Keratinocyte (primary cell): ENCODE results near the gene ZNF423. TPM values are rescaled to one million over a fixed set of nuclear protein-coding genes. Genes with fewer than 3 reads are reported as not detected.

Experiments used
- DNase-seq: peaks from one replicate; pipeline ENCODE4 v3.0.0-alpha.2; 2011; ENCODE audit warnings: low read depth, missing footprints, low spot score
- FAIRE-seq: peaks from 2 replicates; lab custom pipeline; 2011; peaks lifted over from hg19 to GRCh38; lab: Jason Lieb, UNC
- H2AFZ ChIP-seq: 2 replicates; pipeline ENCODE4 v1.6.0; 2012; ENCODE audit warnings: low read length, control low read depth, inconsistent platforms; ENCODE audit not compliant: control insufficient read depth
- H3K27ac ChIP-seq: 2 replicates; pipeline ENCODE4 v1.5.1; 2011; ENCODE audit warnings: low read length; ENCODE audit not compliant: control insufficient read depth, insufficient read depth
- H3K27me3 ChIP-seq: 3 replicates; pipeline ENCODE4 v1.6.0; 2011; ENCODE audit warnings: low read length; ENCODE audit not compliant: control insufficient read depth, insufficient read depth; ENCODE audit errors: extremely low read depth
- H3K36me3 ChIP-seq, 2 experiments: 2 replicates in 1 of 2; 3 replicates in 1 of 2; pipeline ENCODE4 v1.5.1; 2011; ENCODE audit warnings: low read length in 2 of 2, mild to moderate bottlenecking in 1 of 2; ENCODE audit not compliant: control insufficient read depth in 2 of 2, insufficient read depth in 2 of 2; ENCODE audit errors: extremely low read depth in 1 of 2
- H3K4me1 ChIP-seq: 3 replicates; pipeline ENCODE4 v1.5.1; 2011; ENCODE audit warnings: low read length; ENCODE audit not compliant: control insufficient read depth, insufficient read depth; ENCODE audit errors: extremely low read depth
- H3K4me2 ChIP-seq: 3 replicates; pipeline ENCODE4 v1.6.0; 2011; ENCODE audit warnings: low read depth, low read length; ENCODE audit not compliant: control insufficient read depth, insufficient read depth; ENCODE audit errors: extremely low read depth
- H3K4me3 ChIP-seq, 3 experiments: fragments of 200-600 bp in 1 of 3; sonication (generic) in 1 of 3; 2 replicates in 2 of 3; 3 replicates in 1 of 3; pipeline ENCODE4 v1.5.1; 2011 to 2016; ENCODE audit warnings: low read length in 3 of 3, mild to moderate bottlenecking in 3 of 3, control low read depth in 2 of 3, inconsistent platforms in 1 of 3, low read depth in 1 of 3, mixed read lengths in 1 of 3, mixed run types in 1 of 3, moderate library complexity in 1 of 3; ENCODE audit not compliant: control insufficient read depth in 2 of 3, insufficient read depth in 2 of 3; ENCODE audit errors: extremely low read depth in 1 of 3
- H3K79me2 ChIP-seq: 2 replicates; pipeline ENCODE4 v1.6.0; 2012; ENCODE audit warnings: low read length; ENCODE audit not compliant: control insufficient read depth, insufficient read depth
- H3K9ac ChIP-seq: 3 replicates; pipeline ENCODE4 v1.6.0; 2011; ENCODE audit warnings: low read length; ENCODE audit not compliant: control insufficient read depth, insufficient read depth; ENCODE audit errors: extremely low read depth
- H3K9me1 ChIP-seq: 3 replicates; pipeline ENCODE4 v1.6.0; 2011; ENCODE audit warnings: low read length; ENCODE audit not compliant: control insufficient read depth, insufficient read depth; ENCODE audit errors: extremely low read depth
- H3K9me3 ChIP-seq: 2 replicates; pipeline ENCODE4 v1.5.1; 2012; ENCODE audit warnings: low read depth, low read length; ENCODE audit not compliant: control insufficient read depth
- H4K20me1 ChIP-seq: 3 replicates; pipeline ENCODE4 v1.6.0; 2011; ENCODE audit warnings: low read length; ENCODE audit not compliant: control insufficient read depth, insufficient read depth; ENCODE audit errors: extremely low read depth
- EZH2 ChIP-seq: IDR thresholded peaks from one replicate; pipeline ENCODE4 v1.6.1; 2012; ENCODE audit warnings: inconsistent platforms, mild to moderate bottlenecking, low read length, moderate library complexity
- dilution Hi-C: fragments of 300-500 bp; cut with MboI; formaldehyde crosslinking; loops from one replicate; pipeline ENCODE4 v1.7.0; 2020; ENCODE audit warnings: low sequenced_read_pairs; ENCODE audit not compliant: extremely low pct_ligation_motif_present
- polyA plus RNA-seq, 5 experiments: library from polyadenylated mRNA; depleted of rRNA in 3 of 5; stranded (reverse) in 3 of 5; stranded (forward) in 1 of 5; unstranded in 1 of 5; fragments of >200 nt; gene quantifications; 1 replicate in 1 of 5; 2 replicates in 3 of 5; 3 replicates in 1 of 5; pipeline versions ENCODE4 v1.2.1 to v1.2.3, GENCODE V29; 2011 to 2012; ENCODE audit warnings: missing spikeins in 2 of 5, low read depth in 1 of 5, low replicate concordance in 1 of 5
- TF ChIP-seq, protein P1 (sequence below), 3 experiments: IDR thresholded peaks in 1 of 3; conservative IDR thresholded peaks in 1 of 3; optimal IDR thresholded peaks in 1 of 3; 2 replicates in 2 of 3; 3 replicates in 1 of 3; pipeline versions ENCODE3 to v1.5.1; 2011; ENCODE audit warnings: low read length in 3 of 3, mild to moderate bottlenecking in 3 of 3, moderate library complexity in 2 of 3, control low read depth in 1 of 3, inconsistent platforms in 1 of 3; ENCODE audit not compliant: insufficient read depth in 2 of 3; ENCODE audit errors: extremely low read depth in 1 of 3

ZNF423 gene
- polyA plus RNA-seq, 1 donor (not counting 4 experiments of a cell fraction or from before 2014, with no cell fraction given) = 0.05 TPM

DNA sequence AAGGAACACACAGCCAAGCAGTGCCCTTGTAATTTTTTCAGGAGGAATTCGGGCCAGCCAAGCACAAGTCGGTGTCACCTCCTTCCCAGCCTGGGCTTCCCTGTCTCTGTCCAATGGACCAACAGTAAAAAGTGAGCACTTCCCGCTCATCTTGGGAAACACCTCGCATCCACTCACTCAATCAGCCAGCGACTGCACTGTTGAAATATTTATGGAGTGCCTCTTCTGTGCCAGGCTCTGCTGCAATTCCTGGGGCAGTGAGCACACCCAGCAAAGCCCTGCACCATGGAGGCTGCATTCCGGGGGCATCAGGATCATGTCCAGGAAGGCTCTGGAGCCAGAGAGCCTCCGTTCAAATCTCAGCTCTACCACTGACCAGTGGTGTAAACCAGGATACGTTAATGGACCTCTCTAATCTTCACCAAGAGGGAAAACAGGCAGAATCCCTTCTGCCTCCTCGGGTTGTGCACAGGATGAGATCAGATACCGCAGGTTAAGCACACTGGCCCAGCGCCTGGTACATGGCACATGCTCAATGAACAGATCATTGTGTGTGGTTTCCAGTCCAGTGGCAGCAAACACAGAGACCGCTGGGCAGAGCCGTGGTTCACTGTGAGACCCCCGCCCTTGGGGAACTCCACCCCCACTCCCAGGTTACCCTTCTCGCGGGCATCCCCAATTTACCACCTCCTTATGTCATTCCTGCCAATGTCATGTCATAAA lies 194.3 kb downstream of the ZNF423 start:
- H3K4me2 ChIP-seq = no peak overlapping the region
- FAIRE-seq = no peak
- no peaks in the 10 kb centered on the region for H3K79me2 ChIP-seq
- no peak overlapping the region for H3K4me3 ChIP-seq
- peaks cover 3% of the 10 kb centered on the region for H3K27me3 ChIP-seq
- no peaks in the 10 kb centered on the region for H3K9me3 ChIP-seq
- dilution Hi-C loops = no loop called here
- H3K36me3 ChIP-seq = no peaks in the 10 kb centered on the region
- TF ChIP-seq EZH2 = no peak
- TF ChIP-seq, protein P1, sequence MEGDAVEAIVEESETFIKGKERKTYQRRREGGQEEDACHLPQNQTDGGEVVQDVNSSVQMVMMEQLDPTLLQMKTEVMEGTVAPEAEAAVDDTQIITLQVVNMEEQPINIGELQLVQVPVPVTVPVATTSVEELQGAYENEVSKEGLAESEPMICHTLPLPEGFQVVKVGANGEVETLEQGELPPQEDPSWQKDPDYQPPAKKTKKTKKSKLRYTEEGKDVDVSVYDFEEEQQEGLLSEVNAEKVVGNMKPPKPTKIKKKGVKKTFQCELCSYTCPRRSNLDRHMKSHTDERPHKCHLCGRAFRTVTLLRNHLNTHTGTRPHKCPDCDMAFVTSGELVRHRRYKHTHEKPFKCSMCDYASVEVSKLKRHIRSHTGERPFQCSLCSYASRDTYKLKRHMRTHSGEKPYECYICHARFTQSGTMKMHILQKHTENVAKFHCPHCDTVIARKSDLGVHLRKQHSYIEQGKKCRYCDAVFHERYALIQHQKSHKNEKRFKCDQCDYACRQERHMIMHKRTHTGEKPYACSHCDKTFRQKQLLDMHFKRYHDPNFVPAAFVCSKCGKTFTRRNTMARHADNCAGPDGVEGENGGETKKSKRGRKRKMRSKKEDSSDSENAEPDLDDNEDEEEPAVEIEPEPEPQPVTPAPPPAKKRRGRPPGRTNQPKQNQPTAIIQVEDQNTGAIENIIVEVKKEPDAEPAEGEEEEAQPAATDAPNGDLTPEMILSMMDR (optimal IDR thresholded peaks at IDR 0.05 in 1 of 3, IDR thresholded peaks at IDR 0.05 in 1 of 3, conservative IDR thresholded peaks at IDR 0.05 in 1 of 3; ENCODE audit: extremely low read depth in 1 of 3, insufficient read depth in 2 of 3, low read length in 3 of 3) = no peak
- no peak overlapping the region for H3K27ac ChIP-seq
- H3K9ac ChIP-seq = no peak overlapping the region
- H2AFZ ChIP-seq = no peak overlapping the region
- H3K4me1 ChIP-seq = no peaks in the 10 kb centered on the region
- H3K9me1 ChIP-seq = no peaks in the 10 kb centered on the region
- no peaks in the 10 kb centered on the region for H4K20me1 ChIP-seq
- no peak for DNase-seq

DNA sequence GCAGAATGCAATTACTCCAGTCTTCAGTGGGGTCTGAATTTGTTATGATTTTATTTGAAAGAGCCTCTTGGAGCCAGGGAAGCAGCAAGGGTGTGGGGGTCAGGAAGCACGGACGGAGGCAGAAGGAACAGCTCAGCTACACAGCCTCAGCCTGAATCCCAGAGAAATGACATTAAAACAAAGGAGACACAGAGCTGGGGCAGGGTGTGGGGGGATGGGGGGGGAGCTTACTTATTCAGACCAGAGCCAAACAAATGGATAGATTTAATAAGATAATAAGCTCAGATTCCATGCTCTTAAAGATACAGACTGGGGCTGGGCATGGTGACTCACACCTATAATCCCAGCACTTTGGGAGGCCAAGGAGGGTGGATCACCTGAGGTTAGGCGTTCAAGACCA lies 195.3 kb downstream of the ZNF423 start:
- DNase-seq (no peak), FAIRE-seq (no peak)
- Histone ChIP-seq H3K4me3 (no peak overlapping the region), H3K9me3 (no peaks in the 10 kb centered on the region), H4K20me1 (no peaks in the 10 kb centered on the region), H2AFZ (no peak overlapping the region), H3K9ac (no peak overlapping the region), H3K4me1 (no peaks in the 10 kb centered on the region), H3K27ac (no peak overlapping the region), H3K79me2 (no peaks in the 10 kb centered on the region), H3K36me3 (no peaks in the 10 kb centered on the region), H3K4me2 (no peak overlapping the region), H3K27me3 (peaks cover 3% of the 10 kb centered on the region), H3K9me1 (no peaks in the 10 kb centered on the region)
- dilution Hi-C loops = no loop called here
- TF ChIP-seq, protein P1 (optimal IDR thresholded peaks at IDR 0.05 in 1 of 3, IDR thresholded peaks at IDR 0.05 in 1 of 3, conservative IDR thresholded peaks at IDR 0.05 in 1 of 3; ENCODE audit: extremely low read depth in 1 of 3, insufficient read depth in 2 of 3, low read length in 3 of 3) = no peak
- no peak for TF ChIP-seq EZH2
